Stimulated activated CD8-positive, alpha-beta memory T cell treated with anti-CD3 and anti-CD28 coated beads, Interleukin-12 subunit alpha, Interleukin-12 subunit beta, amount 100 ng/mL, for 4 hours (primary cell): ENCODE results near the gene WNT9A.

Experiments
- DNase-seq: peaks from one replicate; pipeline ENCODE4 v3.0.0-alpha.2; 2020; ENCODE audit warnings: low read depth

WNT9A gene

GRCh38 chr1:227924168-227924832, 23.4 kb downstream of the WNT9A start:
- no peak for DNase-seq

- DNase-seq = no peak
These were observed 24.2 kb downstream of the WNT9A start for GRCh38 chr1:227923353-227924167.

GRCh38 chr1:227922501-227923352, 25.0 kb downstream of the WNT9A start:
- no peak for DNase-seq

GRCh38 chr1:227921461-227922185, 26.1 kb downstream of the WNT9A start:
- no peak for DNase-seq

GRCh38 chr1:227920896-227921295, 26.8 kb downstream of the WNT9A start:
- no peak for DNase-seq

- DNase-seq = no peak
These were observed 27.3 kb downstream of the WNT9A start for GRCh38 chr1:227920426-227920825.

- DNase-seq = no peak
These were observed 27.8 kb downstream of the WNT9A start for GRCh38 chr1:227919906-227920305.

GRCh38 chr1:227918736-227919135, 29.0 kb downstream of the WNT9A start:
- DNase-seq = no peak

GRCh38 chr1:227918083-227918700, 29.5 kb downstream of the WNT9A start:
- no peak for DNase-seq

GRCh38 chr1:227917081-227917950, 30.4 kb downstream of the WNT9A start:
- DNase-seq = no peak

- no peak for DNase-seq
These were observed 31.1 kb downstream of the WNT9A start for GRCh38 chr1:227916655-227917054.

- DNase-seq = no peak
These were observed 31.9 kb downstream of the WNT9A start for GRCh38 chr1:227915564-227916553.

GRCh38 chr1:227914801-227915563, 32.8 kb downstream of the WNT9A start:
- no peak for DNase-seq

- no peak for DNase-seq
These were observed 33.7 kb downstream of the WNT9A start for GRCh38 chr1:227913764-227914721.

- no peak for DNase-seq
These were observed 34.4 kb downstream of the WNT9A start for GRCh38 chr1:227913396-227913763.

- DNase-seq = no peak
These were observed 34.9 kb downstream of the WNT9A start for GRCh38 chr1:227912866-227913265.

GRCh38 chr1:227911376-227911775, 36.4 kb downstream of the WNT9A start:
- no peak for DNase-seq
